HG03097 (cell line): ENCODE data around the gene NRCAM.
"Not testable (repeated sequence)": the region's sequence is repeated elsewhere in the genome, so short reads cannot be mapped to it uniquely, and the experiment has no call there.

ENCODE experiments used
- ATAC-seq: cut with Tn5 transposase; IDR thresholded peaks from one replicate; pipeline ENCODE4 v1.9.1; 2021; ENCODE audit not compliant: unreplicated experiment, low FRiP score

The NRCAM gene

GRCh38 chr7:108360058-108360800, 96.0 kb downstream of the NRCAM start:
- ATAC-seq = no peak

GRCh38 chr7:108358553-108358952, 97.7 kb downstream of the NRCAM start:
- ATAC-seq = no peak

DNA sequence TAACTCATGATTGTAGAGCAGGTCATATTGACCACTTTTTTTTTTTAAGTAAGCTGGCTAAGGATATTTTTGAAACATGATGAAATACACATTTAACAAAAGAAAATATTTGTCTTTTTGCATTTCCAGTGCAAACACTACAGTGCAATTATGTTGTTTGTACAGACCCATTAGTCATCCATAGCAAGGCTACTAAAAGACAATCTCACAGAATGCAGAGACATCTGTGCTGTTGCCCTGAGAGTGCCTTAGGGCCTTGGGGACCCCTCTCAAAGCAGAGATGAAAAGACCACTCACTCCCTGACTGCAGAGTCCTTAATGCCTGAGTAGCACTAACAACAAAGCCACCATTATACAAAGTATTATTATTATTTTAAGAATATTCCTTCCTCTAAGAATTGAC, 104.5 kb downstream of the NRCAM start:
- no peak for ATAC-seq

DNA sequence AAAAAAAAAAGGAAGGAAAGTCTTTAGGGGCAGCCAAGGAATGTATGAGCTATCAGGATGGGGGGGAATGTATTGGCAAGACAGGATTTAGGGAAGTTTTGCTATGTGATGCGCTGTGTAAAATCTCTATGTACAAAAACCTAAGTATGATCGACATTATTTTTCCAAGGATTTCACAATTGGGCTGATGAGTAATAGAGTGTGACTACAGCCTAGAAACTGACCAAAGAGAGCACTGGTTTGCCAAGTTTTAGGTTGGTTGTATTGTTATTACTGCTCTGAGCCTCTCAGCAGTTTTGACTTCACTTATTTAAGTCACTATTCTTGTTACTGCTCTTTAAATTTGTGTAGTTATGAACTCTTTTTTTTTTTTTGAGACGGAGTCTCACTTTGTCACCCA, 107.3 kb downstream of the NRCAM start:
- ATAC-seq = no peak

- no peak for ATAC-seq
Observed at GRCh38 chr7:108347616-108348015, 108.6 kb downstream of the NRCAM start.

DNA sequence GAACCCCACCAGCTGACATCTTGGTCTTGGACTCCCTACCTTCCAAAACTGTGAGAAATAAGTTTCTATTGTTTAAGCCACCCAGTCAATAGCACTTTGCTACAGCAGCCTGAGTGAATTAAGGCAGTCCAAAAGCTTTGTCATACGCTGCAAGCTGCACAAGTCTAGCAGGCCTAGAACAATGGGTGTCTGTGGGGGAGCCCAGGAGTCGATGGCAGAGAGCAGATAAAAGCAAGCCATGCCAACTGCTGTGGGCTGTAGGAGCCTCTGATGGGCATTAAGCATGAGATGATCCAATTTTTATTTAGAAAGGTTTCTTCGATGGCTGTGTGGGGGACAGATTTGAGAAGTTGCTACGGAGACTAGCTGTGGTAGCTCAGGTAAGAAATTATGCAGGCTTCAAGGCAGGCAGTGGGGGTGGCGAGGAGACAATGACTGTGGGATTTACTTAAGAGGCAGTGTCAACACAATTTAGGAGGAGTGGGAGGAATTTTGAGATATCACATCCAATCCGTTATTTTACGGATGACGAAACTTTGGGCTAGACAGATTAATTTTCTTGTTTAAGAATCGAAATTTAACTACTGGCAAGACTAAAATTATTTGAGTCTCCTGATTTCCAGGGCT, 110.4 kb downstream of the NRCAM start:
- no peak for ATAC-seq

DNA sequence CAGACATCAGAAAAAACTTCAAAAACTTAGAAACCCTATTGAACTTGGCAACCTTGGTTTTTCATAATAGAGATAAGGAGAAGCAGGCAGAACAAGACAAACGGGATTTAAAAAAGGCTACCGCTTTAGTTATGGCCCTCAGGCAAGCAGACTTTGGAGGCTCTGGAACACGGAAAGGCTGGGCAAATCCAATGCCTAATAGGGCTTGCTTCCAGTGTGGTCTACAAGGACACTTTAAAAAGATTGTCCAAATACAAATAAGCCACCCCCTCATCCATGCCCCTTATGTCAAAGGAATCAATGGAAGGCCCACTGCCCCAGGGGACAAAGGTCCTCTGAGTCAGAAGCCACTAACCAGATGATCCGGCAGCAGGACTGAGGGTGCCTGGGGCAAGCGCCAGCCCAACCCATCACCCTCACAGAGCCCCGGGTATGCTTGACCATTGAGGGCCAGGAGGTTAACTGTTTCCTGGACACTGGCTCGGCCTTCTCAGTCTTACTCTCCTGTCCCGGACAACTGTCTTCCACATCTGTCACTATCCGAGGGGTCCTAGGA, 115.3 kb downstream of the NRCAM start:
- no peak for ATAC-seq

DNA sequence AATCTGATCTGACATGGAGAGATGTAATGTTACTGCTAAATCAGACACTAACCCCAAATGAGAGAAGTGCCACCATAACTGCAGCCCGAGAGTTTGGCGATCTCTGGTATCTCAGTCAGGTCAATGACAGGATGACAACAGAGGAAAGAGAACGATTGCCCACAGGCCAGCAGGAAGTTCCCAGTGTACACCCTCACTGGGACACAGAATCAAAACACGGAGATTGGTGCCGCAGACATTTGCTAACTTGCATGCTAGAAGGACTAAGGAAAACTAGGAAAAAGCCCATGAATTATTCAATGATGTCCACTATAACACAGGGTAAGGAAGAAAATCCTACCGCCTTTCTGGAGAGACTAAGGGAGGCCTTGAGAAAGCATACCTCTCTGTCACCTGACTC, 115.8 kb downstream of the NRCAM start:
- ATAC-seq = not testable (repeated sequence)

DNA sequence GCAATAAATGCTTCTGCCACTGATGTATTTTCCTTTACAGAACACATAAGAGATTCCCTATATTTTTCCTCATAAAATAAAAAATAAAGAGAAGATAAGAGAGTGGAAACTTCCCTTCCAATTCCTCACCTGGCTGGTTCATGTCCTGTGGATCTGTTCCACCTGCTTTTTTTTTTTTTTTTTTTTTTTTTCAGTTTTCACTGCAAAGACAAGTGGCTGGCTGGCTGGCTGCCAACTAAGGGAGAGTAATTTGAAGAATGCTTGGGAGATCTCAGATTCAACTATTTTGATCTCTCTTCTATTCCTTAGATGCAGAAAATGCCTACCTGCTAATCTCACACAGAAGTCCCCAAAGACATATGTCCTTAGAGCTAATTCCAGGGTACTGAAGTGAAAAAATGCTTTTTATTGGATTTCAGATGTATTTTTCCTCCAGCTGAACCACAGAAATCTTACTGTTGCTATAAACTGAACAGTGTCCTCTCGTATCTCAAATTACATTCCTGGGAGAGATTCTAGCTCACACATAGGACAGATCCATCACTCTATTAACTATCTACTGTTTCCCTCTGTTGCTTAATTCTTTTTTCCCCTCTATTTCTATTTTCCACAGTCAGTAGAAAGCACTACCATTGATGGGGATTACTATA, 120.8 kb downstream of the NRCAM start:
- ATAC-seq = no peak

- ATAC-seq = no peak
Observed at GRCh38 chr7:108332937-108333336, 123.3 kb downstream of the NRCAM start.

DNA sequence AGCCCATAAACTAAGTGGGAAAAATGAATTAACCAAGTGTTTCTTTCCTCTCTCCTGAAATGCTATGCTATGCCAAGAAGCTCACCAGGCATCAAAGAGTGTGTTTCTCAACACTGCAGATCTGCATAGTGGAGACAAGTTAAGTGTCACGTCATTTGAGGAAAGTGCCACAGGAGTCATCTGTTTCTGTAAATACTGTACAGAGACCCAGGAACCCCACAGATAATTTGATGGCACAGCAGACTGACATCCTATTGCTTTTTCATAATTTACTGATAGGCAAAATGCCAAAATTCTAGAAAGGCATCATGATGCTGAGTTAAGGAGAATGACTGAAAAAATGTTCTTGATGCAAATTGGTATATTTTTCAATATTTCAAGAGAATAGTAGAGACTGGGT, 124.3 kb downstream of the NRCAM start:
- ATAC-seq = no peak

DNA sequence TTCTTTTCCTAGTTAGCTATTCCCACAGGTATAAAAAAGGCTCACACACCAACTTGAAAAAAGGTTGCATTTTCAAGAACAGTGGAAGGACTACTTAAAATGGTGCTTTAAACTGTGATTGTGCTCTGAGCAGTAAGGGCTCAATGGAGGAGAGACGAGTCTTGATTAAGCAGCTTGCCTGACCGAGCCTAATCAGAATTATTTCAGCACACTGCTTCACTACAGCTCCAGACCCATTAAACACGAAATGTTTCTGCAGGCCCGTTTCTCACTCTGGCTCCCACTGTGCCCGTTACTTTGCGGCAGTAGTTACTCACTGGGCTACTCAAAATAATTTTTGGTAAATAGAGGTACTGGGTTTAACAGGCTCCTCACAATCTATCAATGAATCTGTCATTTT, 126.0 kb downstream of the NRCAM start:
- no peak for ATAC-seq

- no peak for ATAC-seq
Observed at GRCh38 chr7:108329514-108329913, 126.7 kb downstream of the NRCAM start.

- no peak for ATAC-seq
Observed at GRCh38 chr7:108328174-108328651, 128.0 kb downstream of the NRCAM start.

DNA sequence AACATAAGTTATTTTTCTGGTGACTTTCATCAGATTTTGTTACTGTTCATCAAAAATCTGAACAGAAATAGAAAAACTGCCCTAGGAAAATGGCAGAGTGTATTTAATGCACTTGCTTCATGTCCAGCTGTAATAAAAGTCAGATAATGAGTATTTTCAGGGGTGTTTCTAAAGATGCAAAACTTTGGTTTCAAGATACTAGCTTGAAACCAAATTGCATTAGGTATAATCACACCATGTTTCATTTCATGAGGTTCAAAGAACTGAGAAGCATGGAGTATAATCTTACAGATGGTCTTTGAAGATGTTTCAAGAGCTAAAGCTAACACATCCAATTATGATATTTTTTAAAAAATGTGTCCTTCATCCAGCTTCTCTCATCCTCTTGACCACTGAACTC, 128.9 kb downstream of the NRCAM start:
- no peak for ATAC-seq

- no peak for ATAC-seq
Observed at GRCh38 chr7:108326938-108327337, 129.3 kb downstream of the NRCAM start.

- no peak for ATAC-seq
Observed at GRCh38 chr7:108324053-108325038, 131.9 kb downstream of the NRCAM start.

DNA sequence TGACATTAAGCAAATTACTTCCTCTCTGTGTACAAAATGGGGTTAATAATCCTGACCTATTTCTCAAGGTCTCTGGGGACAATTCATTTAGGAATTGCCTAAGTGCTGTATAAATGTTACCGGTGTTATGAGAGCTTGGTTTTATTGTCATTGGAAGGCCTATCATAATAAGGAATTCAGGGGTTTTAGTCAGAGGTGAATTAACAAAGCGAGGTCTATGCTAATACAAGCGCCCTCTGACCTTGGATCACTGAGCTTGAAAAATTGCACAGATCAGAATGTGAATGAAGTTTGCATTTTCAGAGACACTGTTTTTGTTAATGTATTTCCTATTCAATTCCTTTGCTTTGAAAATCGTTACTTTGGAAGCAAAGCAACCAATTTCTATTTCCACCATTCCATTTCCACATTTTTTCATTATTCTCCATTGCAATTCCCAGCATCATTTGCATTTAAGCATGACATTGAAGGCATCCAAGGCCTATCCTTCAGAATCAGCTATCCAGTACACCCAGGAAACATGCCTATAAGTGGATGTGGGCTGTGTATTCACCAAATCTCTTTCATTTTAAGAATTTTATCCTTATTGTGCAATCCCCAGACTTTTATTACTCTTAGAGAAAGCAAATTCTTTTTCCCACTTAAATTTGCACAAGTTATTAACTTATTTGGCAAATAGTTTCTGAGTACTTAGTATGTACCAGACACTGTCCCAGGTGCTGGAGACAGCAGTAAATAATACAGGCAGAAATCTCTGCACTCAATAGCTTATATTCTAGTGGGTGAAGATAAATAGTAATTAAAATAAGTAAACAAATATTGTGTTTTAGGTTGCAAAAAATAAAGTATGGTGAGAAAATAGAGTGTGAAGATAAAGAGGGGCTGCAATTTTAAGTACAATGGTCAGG, 133.1 kb downstream of the NRCAM start:
- no peak for ATAC-seq

DNA sequence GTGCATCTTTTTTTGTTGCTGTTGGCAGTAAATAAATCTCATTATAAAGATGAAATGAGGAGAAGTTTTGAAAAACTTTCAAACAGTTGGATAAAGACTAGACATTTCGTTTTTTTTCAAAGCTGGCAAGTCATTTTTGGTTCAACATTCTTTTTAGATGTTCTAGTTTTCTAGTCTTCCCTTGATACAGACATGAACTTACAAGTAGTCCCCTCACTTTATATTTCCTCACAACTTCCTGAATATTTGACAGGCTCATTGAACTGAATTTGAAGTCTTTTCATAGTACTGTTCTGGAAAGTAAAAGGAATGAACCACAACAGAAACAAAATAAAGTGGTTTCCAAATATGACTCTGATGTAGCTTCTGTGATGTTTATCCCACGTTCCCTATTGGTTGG, 134.2 kb downstream of the NRCAM start:
- no peak for ATAC-seq
